ENCODE data around the gene C6orf15. TPM values are rescaled to one million over a fixed set of nuclear protein-coding genes. Genes with fewer than 3 reads are reported as not detected.

Gene C6orf15
- not detected in 2 replicates for total RNA-seq

DNA sequence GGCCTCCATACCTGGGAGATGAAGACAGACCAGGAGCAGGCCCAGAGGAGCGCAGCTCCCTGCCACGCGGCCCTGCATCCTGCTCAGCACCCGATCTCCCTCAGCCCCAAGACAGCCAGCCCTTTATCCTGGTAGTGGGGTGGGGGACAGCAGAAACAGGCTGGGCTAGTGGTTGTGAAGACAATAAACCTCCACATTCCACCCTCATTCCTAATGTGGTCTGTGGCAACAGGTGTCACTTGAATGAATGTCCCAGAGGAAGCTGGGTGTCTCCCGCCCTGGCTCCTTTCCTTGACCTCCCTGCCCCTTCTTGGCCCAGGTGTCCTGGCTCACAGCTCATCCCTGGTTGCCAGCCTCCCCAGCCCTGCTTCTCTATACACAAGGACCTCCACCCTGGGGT is at the start of gene C6orf15:
Gene C6orf15, minus strand, starts transcription at position 98 of the 400 bp plus-strand sequence. Its CDS starts 20 bp downstream, at position 78.
- TF ChIP-seq, protein P1, sequence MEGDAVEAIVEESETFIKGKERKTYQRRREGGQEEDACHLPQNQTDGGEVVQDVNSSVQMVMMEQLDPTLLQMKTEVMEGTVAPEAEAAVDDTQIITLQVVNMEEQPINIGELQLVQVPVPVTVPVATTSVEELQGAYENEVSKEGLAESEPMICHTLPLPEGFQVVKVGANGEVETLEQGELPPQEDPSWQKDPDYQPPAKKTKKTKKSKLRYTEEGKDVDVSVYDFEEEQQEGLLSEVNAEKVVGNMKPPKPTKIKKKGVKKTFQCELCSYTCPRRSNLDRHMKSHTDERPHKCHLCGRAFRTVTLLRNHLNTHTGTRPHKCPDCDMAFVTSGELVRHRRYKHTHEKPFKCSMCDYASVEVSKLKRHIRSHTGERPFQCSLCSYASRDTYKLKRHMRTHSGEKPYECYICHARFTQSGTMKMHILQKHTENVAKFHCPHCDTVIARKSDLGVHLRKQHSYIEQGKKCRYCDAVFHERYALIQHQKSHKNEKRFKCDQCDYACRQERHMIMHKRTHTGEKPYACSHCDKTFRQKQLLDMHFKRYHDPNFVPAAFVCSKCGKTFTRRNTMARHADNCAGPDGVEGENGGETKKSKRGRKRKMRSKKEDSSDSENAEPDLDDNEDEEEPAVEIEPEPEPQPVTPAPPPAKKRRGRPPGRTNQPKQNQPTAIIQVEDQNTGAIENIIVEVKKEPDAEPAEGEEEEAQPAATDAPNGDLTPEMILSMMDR (IDR thresholded peaks at IDR 0.05; ENCODE audit: extremely low read depth, low read depth, low read length), result no peak
- H3K36me3 ChIP-seq (ENCODE audit: insufficient read depth, low read length), result no peaks in the 10 kb centered on the region
- H3K4me2 ChIP-seq (ENCODE audit: insufficient read depth, low read length), result no peak within 1 kb of the TSS

DNA sequence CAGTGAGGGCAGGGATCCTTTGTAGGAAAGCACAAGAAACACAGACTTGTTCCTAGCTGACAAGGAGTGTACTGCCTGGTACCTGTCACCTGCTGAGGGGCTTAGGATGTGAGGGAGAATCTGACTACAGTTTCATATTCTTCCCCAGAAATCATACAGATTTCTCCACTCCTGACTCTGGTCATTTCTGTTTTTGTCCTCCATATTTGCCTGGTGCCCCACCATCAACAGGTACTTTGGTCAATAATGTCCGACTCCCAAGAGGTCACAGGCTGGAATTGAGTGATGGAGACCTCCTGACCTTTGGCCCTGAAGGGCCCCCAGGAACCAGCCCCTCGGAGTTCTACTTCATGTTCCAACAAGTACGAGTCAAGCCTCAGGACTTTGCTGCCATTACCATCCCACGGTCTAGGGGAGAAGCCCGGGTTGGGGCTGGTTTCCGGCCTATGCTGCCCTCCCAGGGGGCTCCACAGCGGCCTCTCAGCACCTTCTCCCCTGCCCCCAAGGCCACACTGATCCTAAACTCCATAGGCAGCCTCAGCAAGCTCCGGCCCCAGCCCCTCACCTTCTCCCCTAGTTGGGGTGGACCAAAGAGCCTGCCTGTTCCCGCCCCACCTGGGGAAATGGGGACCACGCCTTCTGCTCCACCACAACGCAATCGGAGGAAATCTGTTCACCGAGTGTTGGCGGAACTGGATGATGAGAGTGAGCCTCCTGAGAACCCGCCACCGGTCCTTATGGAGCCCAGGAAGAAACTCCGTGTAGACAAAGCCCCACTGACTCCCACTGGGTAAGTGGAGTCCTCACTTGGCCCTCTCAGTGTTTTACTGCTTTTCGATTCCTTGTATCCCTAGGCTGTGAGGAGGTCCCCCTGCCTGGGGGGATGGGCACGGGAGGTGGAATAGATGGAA is 49.1 kb upstream of the C6orf15 start:
- no peaks in the 10 kb centered on the region for H3K9me3 ChIP-seq (ENCODE audit: low read depth, low read length)
- H3K4me2 ChIP-seq (ENCODE audit: insufficient read depth, low read length), result no peak overlapping the region
- peaks cover 10% of the 10 kb centered on the region for H3K36me3 ChIP-seq (ENCODE audit: insufficient read depth, low read length)
- TF ChIP-seq, protein P1 (IDR thresholded peaks at IDR 0.05; ENCODE audit: extremely low read depth, low read depth, low read length), result no peak
- no peak for DNase-seq (ENCODE audit: insufficient read length, low spot score, missing footprints)
- H3K4me1 ChIP-seq (ENCODE audit: insufficient read depth, low read length), result peaks cover 14% of the 10 kb centered on the region
- H3K27ac ChIP-seq (ENCODE audit: low read depth, low read length), result no peak overlapping the region
- no peaks in the 10 kb centered on the region for H4K20me1 ChIP-seq (ENCODE audit: insufficient read depth, low read length)
- H3K27me3 ChIP-seq (ENCODE audit: insufficient read depth, low read length), result no peaks in the 10 kb centered on the region
- no peak overlapping the region for H2AFZ ChIP-seq (ENCODE audit: low read length)
- H3K4me3 ChIP-seq (ENCODE audit: insufficient read depth, low read length), result no peak overlapping the region
- peaks cover 20% of the 10 kb centered on the region for H3K79me2 ChIP-seq (ENCODE audit: insufficient read depth, low read length)

More for the DNA sequence above, at the start of gene C6orf15:
- peaks cover 18% of the 10 kb centered on the region for H3K4me1 ChIP-seq (ENCODE audit: insufficient read depth, low read length)
- no peak within 1 kb of the TSS for H2AFZ ChIP-seq (ENCODE audit: low read length)
- H3K27ac ChIP-seq (ENCODE audit: low read depth, low read length), result no peak within 1 kb of the TSS
- H3K9me3 ChIP-seq (ENCODE audit: low read depth, low read length), result no peaks in the 10 kb centered on the region
- H4K20me1 ChIP-seq (ENCODE audit: insufficient read depth, low read length), result no peaks in the 10 kb centered on the region
- no peaks in the 10 kb centered on the region for H3K79me2 ChIP-seq (ENCODE audit: insufficient read depth, low read length)
- peak; percentile 21 for DNase-seq (ENCODE audit: insufficient read length, low spot score, missing footprints)
- no peak within 1 kb of the TSS for H3K4me3 ChIP-seq (ENCODE audit: insufficient read depth, low read length)
- H3K27me3 ChIP-seq (ENCODE audit: insufficient read depth, low read length), result peaks cover 28% of the 10 kb centered on the region

DNA sequence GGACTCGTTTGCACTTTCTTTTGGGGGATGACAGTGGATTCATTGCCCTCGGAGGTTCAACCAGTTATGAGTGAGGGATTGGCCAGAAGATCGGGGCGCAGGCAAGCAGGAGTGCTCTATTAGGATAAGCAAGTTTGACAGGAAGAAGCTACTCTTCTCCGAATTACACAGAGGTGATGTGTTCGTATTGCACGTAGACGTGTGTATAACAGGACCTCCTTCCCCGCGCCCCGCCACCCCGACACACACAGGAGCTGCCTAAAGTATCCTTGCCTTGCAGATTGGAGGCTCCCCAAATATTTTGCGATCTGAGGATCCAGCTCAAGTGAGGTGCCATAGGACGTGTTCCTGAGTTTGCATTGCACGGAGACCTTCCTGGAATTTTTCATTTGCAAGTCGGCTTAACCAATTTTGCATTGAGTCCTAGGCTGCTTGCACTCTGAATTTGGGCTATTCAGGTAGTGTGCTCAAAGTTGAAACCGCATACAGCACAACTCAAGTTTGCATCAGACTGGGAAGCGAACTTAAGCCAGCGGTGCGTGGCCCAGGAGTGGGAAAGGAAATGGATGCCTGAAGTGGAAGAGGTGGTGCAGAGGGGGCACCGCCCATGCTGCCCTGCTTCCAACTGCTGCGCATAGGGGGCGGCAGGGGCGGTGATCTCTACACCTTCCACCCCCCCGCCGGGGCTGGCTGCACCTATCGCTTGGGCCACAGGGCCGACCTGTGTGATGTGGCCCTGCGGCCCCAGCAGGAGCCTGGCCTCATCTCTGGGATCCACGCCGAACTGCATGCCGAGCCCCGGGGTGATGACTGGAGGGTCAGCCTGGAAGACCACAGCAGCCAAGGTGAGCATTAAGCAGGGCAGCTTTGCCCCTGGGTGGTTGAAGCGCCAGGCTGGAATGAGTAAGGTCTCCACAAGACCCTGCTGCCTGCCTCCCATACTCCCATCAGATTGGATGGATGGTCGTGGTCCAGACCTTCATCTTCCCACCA is 46.8 kb upstream of the C6orf15 start:
- TF ChIP-seq, protein P1 (IDR thresholded peaks at IDR 0.05; ENCODE audit: extremely low read depth, low read depth, low read length), result no peak
- DNase-seq (ENCODE audit: insufficient read length, low spot score, missing footprints), result peak; percentile 90
- H3K27ac ChIP-seq (ENCODE audit: low read depth, low read length), result peak overlapping the region; percentile 50

More for the DNA sequence above, 46.8 kb upstream of the C6orf15 start:
- peak overlapping the region; percentile 97 for H2AFZ ChIP-seq (ENCODE audit: low read length)
- H3K27me3 ChIP-seq (ENCODE audit: insufficient read depth, low read length), result no peaks in the 10 kb centered on the region
- peaks cover 24% of the 10 kb centered on the region for H3K36me3 ChIP-seq (ENCODE audit: insufficient read depth, low read length)
- H3K4me1 ChIP-seq (ENCODE audit: insufficient read depth, low read length), result peaks cover 14% of the 10 kb centered on the region
- no peaks in the 10 kb centered on the region for H3K9me3 ChIP-seq (ENCODE audit: low read depth, low read length)
- H3K4me2 ChIP-seq (ENCODE audit: insufficient read depth, low read length), result peak overlapping the region; percentile 95
- H3K4me3 ChIP-seq (ENCODE audit: insufficient read depth, low read length), result peak overlapping the region; percentile 97
- H3K79me2 ChIP-seq (ENCODE audit: insufficient read depth, low read length), result peaks cover 20% of the 10 kb centered on the region
- no peaks in the 10 kb centered on the region for H4K20me1 ChIP-seq (ENCODE audit: insufficient read depth, low read length)
